Colonic mucosa (tissue), 4 donors: Measurements from ENCODE around the gene SRP9. TPM values are rescaled to one million over a fixed set of nuclear protein-coding genes. Genes with fewer than 3 reads are reported as not detected.

Experiments
- DNase-seq: peaks from one replicate; pipeline ENCODE4 v3.0.0-alpha.2; 2020
- H3K27ac ChIP-seq: fragments of 200-600 bp; one replicate; pipeline ENCODE4 v1.8.0; 2021
- H3K27me3 ChIP-seq: fragments of 200-600 bp; one replicate; pipeline ENCODE4 v1.8.0; 2021
- H3K36me3 ChIP-seq: fragments of 200-600 bp; one replicate; pipeline ENCODE4 v1.8.0; 2021
- H3K4me1 ChIP-seq: fragments of 200-600 bp; one replicate; pipeline ENCODE4 v1.8.0; 2021; ENCODE audit warnings: mild to moderate bottlenecking
- H3K4me3 ChIP-seq: fragments of 200-600 bp; one replicate; pipeline ENCODE4 v1.8.0; 2021
- H3K9ac ChIP-seq, 2 donors: one replicate each; pipeline ENCODE4 v1.7.0; 2013; ENCODE audit warnings: control low read depth in 2 of 2, low read depth in 2 of 2, low read length in 2 of 2
- H3K9me3 ChIP-seq: fragments of 200-600 bp; one replicate; pipeline ENCODE4 v1.8.0; 2021
- CTCF ChIP-seq: fragments of 200-600 bp; IDR thresholded peaks from one replicate; pipeline ENCODE4 v1.8.0; 2022; ENCODE audit warnings: antibody characterized with exemption, mild to moderate bottlenecking
- intact Hi-C: fragments of 100-400 bp; cut with DNase I; formaldehyde crosslinking; loops from one replicate; pipeline ENCODE4 v1.14.1; 2022
- total RNA-seq, 2 donors: library from RNA; stranded (reverse); fragmentation: NEBNext Ultra II Directional in 1 of 2; extraction: Animal tissue kit (Norgen Biotek cat#: 25700) in 1 of 2; gene quantifications; one replicate each; pipeline ENCODE4 v1.2.1, GENCODE V29; 2021
- donor health status: healthy.
- donor health status: DM: no; HTN: no; CAD: no.
- donor health status: DM: no; HTN: no; CAD: no.

The SRP9 gene
- total RNA-seq, 2 donors from 2014 or later: 233 to 264 TPM

- no peaks in the 10 kb centered on the region for H3K27me3 ChIP-seq
- H3K9me3 ChIP-seq: no peaks in the 10 kb centered on the region
- H3K27ac ChIP-seq: no peak overlapping the region
- TF ChIP-seq CTCF: no peak
- H3K36me3 ChIP-seq: no peaks in the 10 kb centered on the region
- no peak overlapping the region for H3K9ac ChIP-seq
- peak; percentile 47 for DNase-seq
- H3K4me1 ChIP-seq: no peaks in the 10 kb centered on the region
- no peak overlapping the region for H3K4me3 ChIP-seq
- intact Hi-C loops: no loop called here
These were observed 40.5 kb upstream of the SRP9 start for GRCh38 chr1:225737161-225737560.

- H3K4me3 ChIP-seq: no peak overlapping the region
- intact Hi-C loops: no loop called here
- no peak overlapping the region for H3K9ac ChIP-seq
- TF ChIP-seq CTCF: no peak
- DNase-seq: no peak
- no peaks in the 10 kb centered on the region for H3K36me3 ChIP-seq
- no peak overlapping the region for H3K27ac ChIP-seq
- no peaks in the 10 kb centered on the region for H3K4me1 ChIP-seq
- H3K27me3 ChIP-seq: no peaks in the 10 kb centered on the region
- no peaks in the 10 kb centered on the region for H3K9me3 ChIP-seq
These were observed 39.8 kb upstream of the SRP9 start for GRCh38 chr1:225737866-225738265.

GRCh38 chr1:225738763-225739162 is 38.9 kb upstream of the SRP9 start:
- Histone ChIP-seq H3K4me3 (no peak overlapping the region), H3K36me3 (no peaks in the 10 kb centered on the region), H3K9ac (no peak overlapping the region), H3K27me3 (no peaks in the 10 kb centered on the region), H3K4me1 (no peaks in the 10 kb centered on the region), H3K9me3 (no peaks in the 10 kb centered on the region), H3K27ac (no peak overlapping the region)
- TF ChIP-seq CTCF: no peak
- no peak for DNase-seq
- intact Hi-C loops: no loop called here

GRCh38 chr1:225739542-225740107 is 38.0 kb upstream of the SRP9 start:
- Histone ChIP-seq H3K36me3 (no peaks in the 10 kb centered on the region), H3K9me3 (no peaks in the 10 kb centered on the region), H3K27me3 (no peaks in the 10 kb centered on the region), H3K27ac (no peak overlapping the region), H3K4me1 (no peaks in the 10 kb centered on the region), H3K9ac (no peak overlapping the region), H3K4me3 (no peak overlapping the region)
- intact Hi-C loops: no loop called here
- no peak for TF ChIP-seq CTCF
- DNase-seq: no peak

- no peaks in the 10 kb centered on the region for H3K27me3 ChIP-seq
- TF ChIP-seq CTCF: no peak
- H3K36me3 ChIP-seq: no peaks in the 10 kb centered on the region
- H3K4me3 ChIP-seq: no peak overlapping the region
- no peak overlapping the region for H3K27ac ChIP-seq
- no peak for DNase-seq
- H3K9ac ChIP-seq: no peak overlapping the region
- H3K9me3 ChIP-seq: no peaks in the 10 kb centered on the region
- no peaks in the 10 kb centered on the region for H3K4me1 ChIP-seq
- intact Hi-C loops: no loop called here
These were observed 32.9 kb upstream of the SRP9 start for GRCh38 chr1:225744745-225745144.
